Left kidney (tissue), 2 donors: ENCODE data around the gene ZNF398. TPM values are rescaled to one million over a fixed set of nuclear protein-coding genes. Genes with fewer than 3 reads are reported as not detected.
"Not testable (repeated sequence)": the region's sequence is repeated elsewhere in the genome, so short reads cannot be mapped to it uniquely, and the experiment has no call there.

Experiments
- DNase-seq: peaks from one replicate; pipeline ENCODE4 v3.0.0-alpha.2; 2013
- polyA plus RNA-seq: library from polyadenylated mRNA; unstranded; fragments of 120-200 nt; gene quantifications from one replicate; pipeline ENCODE4 v1.2.1, GENCODE V29; 2013; ENCODE audit not compliant: insufficient read length

The ZNF398 gene
- polyA plus RNA-seq, 1 donor = 15.6 TPM

DNA sequence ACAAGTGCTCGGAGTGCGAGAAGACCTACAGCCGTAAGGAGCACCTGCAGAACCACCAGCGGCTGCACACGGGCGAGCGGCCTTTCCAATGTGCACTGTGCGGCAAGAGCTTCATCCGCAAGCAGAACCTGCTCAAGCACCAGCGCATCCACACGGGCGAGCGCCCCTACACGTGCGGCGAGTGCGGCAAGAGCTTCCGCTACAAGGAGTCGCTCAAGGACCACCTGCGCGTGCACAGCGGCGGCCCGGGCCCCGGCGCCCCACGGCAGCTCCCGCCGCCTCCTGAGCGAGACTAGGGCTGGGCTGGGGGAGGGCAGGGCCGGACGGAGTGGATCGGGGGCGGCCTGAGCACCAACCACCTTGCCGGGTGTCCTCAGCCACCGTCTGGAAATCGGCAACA lies 77.1 kb downstream of the ZNF398 start:
- no peak for DNase-seq

DNA sequence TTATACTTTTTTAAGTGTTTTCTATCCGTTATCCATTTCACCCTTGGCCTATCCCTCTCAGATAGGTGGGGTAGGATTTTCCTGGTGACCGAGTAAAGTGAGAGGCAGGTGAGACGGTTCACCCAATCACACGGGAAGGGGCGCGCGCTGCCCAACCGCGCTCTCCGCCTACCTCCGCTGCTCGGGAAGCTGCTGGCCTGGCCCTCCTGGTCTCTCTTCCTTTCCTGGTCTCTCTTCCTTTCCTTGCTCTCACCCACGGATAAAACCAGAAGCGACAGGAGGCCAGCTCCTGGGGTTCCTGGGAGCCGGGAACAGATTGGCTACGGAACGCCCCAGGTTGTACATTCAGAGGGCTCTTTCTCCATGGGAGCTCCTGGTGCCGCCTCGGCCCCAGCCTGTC lies 77.9 kb downstream of the ZNF398 start:
- no peak for DNase-seq

DNA sequence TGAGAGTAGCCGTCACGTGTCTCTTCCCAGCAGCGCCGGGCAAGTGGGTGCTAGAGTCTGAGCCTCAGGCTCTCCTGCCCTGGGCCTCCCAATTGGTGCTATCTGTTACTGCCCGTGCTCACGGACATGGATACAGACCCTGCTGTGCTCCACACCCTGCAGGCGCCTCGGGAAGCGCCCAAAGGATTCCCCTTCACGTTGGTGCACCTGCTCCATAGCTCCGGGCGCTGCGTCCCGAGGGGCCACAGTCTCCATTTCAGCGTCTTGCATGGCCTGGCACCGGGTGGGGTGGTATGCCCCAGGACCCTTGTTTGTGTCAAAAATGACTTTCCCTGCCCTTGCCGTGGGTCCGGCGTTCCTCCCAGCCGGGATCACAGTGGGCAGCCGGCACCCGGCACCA lies 78.4 kb downstream of the ZNF398 start:
- DNase-seq = no peak

DNA sequence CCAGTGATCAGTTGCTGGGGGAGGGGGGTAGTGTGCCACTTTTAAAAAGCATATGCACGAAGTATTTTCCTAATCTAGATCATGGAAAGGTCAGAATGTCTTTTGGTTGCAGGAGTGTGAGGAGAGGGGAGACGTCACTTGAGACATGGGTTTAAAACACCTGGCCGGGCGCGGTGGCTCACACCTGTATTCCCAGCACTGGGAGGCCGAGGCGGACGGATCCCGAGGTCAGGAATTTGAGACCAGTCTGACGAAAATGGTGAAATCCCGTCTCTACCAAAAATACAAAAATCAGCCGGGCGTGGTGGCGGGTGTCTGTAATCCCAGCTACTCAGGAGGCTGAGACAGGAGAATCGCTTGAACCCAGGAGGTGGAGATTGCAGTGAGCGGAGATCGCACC lies 79.1 kb downstream of the ZNF398 start:
- not testable (repeated sequence) for DNase-seq

DNA sequence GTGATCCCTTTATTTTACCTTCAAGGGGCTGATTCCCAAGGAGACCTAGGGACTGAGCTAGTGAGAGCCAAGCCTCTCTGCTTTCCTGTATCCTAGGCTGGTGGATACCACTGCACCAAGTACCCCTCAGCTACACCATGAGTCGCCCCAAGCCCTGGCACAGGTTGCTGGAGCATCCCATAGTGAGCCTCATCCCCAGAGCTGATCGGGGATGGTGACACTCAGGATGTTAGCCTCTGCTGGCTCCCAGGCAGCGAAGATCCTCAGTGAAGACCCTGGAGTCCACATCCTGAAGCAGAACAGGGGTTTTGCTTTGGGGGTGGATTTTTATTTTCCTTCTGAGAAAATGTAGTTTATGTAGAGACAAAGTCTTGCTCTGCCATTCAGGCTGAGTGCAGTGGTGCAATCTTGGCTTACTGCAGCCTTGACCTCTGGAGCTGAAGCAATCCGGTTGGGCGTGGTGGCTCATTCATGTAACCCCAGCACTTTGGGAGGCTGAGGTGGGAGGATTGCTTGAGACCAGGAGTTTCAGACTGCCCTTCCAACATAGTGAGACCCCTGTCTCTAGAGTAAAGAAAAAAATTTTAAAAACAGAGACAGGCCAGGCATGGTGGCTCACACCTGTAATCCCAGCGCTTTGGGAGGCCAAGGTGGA lies 79.7 kb downstream of the ZNF398 start:
- no peak for DNase-seq

DNA sequence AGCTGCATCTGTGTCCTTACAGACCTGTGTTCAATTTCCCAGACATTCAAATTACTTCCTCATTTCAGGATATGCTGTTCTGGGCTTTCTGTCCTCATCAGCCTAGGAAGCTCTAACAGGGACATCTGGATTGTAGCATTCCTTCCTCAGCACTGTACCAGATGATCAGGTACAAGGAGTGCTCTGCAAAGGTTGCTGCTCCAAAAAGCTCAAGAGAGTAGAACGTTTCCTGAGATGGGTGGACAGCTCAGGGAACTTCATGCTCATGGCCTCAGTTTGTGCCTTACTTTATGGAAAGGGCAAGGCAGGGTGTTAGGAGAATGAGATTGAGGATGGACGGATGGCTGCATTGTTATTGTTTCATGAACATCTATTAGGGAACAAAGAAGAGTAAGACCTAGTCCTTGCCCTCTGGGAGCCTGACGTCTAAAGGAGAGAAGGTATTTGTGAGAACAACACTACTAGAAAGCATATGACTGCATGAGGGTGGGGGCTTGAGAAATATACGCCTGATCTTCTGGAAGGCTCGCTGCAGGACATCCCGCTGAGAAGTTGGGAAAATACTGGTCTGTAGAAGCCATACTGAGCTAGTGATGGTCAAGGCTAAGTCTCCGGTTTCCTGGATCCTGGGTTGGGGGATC lies 81.7 kb downstream of the ZNF398 start:
- no peak for DNase-seq

DNA sequence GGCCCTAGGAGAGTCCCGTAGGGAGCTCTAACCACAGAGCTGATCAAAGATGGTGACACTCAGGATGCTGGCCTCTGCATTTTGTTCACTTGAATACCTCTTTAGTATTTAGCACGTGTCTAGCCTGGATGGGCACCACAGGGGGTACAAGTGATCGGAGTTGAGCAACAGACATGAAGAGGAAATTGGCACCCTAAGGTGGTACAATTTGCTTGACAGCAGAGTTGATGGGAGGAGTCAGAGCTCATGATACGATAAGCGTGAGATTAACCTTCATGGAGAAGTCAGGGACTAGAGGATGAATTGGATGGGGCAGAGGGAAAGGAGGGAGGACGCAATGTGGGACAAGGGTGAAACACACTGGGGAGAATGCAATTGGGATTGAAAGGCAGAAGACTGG lies 82.3 kb downstream of the ZNF398 start:
- no peak for DNase-seq

DNA sequence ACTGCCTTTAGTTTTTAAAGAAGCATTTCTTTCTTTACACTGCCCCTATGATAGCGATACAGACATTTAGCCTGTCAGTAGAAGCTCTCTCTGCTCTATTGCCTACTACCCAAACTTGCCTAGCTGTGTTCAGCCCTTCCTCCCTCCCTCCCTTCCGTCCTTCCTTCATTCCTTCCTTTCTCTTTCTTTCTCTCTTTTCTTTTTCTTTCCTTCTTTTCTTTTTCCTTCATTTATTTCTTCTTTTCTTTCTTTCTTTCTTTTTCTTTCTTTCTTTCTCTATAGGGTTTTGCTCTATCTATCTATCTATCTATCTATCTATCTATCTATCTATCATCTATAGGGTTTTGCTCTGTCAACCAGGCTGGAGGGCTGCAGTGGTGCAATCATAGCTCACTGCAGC lies 85.1 kb downstream of the ZNF398 start:
- no peak for DNase-seq

Other genes with a start within 250 kb of the ZNF398 start
- gene PDIA4, start 118.9 kb upstream of the ZNF398 start, polyA plus RNA-seq = 175 TPM
- 9.3 TPM for gene ZNF786, start 56.7 kb upstream of the ZNF398 start, polyA plus RNA-seq
- gene ZNF425, start 21.1 kb upstream of the ZNF398 start, polyA plus RNA-seq = 8.6 TPM
- gene ZNF282, start 48.1 kb downstream of the ZNF398 start, polyA plus RNA-seq = 25.2 TPM
- 17.1 TPM for gene ZNF212, start 92.2 kb downstream of the ZNF398 start, polyA plus RNA-seq
- 17.0 TPM for gene ZNF783, start 114.7 kb downstream of the ZNF398 start, polyA plus RNA-seq